Fibroblast of gingiva (primary cell): Measurements from ENCODE around the gene ATP8B1.

Experiments
- DNase-seq: peaks from one replicate; pipeline ENCODE4 v3.0.0-alpha.2; 2011; ENCODE audit warnings: low read depth

The ATP8B1 gene

GRCh38 chr18:57819119-57819518, 16.0 kb upstream of the ATP8B1 start:
- DNase-seq = no peak

GRCh38 chr18:57816208-57816954, 13.3 kb upstream of the ATP8B1 start:
- DNase-seq = no peak

- no peak for DNase-seq
Observed at GRCh38 chr18:57814555-57814954, 11.4 kb upstream of the ATP8B1 start.

- peak; percentile 83 for DNase-seq
Observed at GRCh38 chr18:57813245-57813644, 10.1 kb upstream of the ATP8B1 start.

GRCh38 chr18:57812126-57812477, 9.0 kb upstream of the ATP8B1 start:
- DNase-seq = no peak

GRCh38 chr18:57811477-57812125, 8.5 kb upstream of the ATP8B1 start:
- no peak for DNase-seq

GRCh38 chr18:57809190-57809589, 6.1 kb upstream of the ATP8B1 start:
- no peak for DNase-seq

GRCh38 chr18:57807336-57808117, 4.4 kb upstream of the ATP8B1 start:
- peak; percentile 83 for DNase-seq

- DNase-seq = peak; percentile 92
Observed at GRCh38 chr18:57806978-57807285, 3.8 kb upstream of the ATP8B1 start.

GRCh38 chr18:57806201-57806977, 3.3 kb upstream of the ATP8B1 start:
- DNase-seq = no peak

- no peak for DNase-seq
Observed at GRCh38 chr18:57805117-57805516, 2.0 kb upstream of the ATP8B1 start.

- no peak for DNase-seq
Observed at GRCh38 chr18:57804557-57804956, 1.4 kb upstream of the ATP8B1 start.

GRCh38 chr18:57802213-57803102, 657 bp downstream of the ATP8B1 start:
- no peak for DNase-seq

GRCh38 chr18:57801761-57802212, 1.3 kb downstream of the ATP8B1 start:
- peak; percentile 23 for DNase-seq

GRCh38 chr18:57801325-57801724, 1.8 kb downstream of the ATP8B1 start:
- no peak for DNase-seq

GRCh38 chr18:57798713-57799373, 4.3 kb downstream of the ATP8B1 start:
- no peak for DNase-seq

- DNase-seq = no peak
Observed at GRCh38 chr18:57797209-57797651, 5.9 kb downstream of the ATP8B1 start.

GRCh38 chr18:57794951-57795728, 8.0 kb downstream of the ATP8B1 start:
- no peak for DNase-seq

- DNase-seq = no peak
Observed at GRCh38 chr18:57793302-57793986, 9.7 kb downstream of the ATP8B1 start.
